Smooth muscle cell (in vitro differentiated cells): ENCODE measurements around the gene STYXL1. TPM values are rescaled to one million over a fixed set of nuclear protein-coding genes. Genes with fewer than 3 reads are reported as not detected.
A peak's percentile ranks its signal among the peaks of the same experiment; 100 is the strongest.

Source experiments
- DNase-seq: peaks from one replicate; lab custom pipeline; 2025; ENCODE audit not compliant: unreplicated experiment; lab: John Stamatoyannopoulos, UW
- H2AFZ ChIP-seq: fragments of 200-600 bp; sonication (generic); 2 replicates; pipeline ENCODE4 v1.6.0; 2016; ENCODE audit warnings: antibody characterized with exemption, low read depth, mild to moderate bottlenecking
- H3F3A ChIP-seq: fragments of 200-600 bp; sonication (generic); 2 replicates; pipeline ENCODE4 v1.6.0; 2017; ENCODE audit warnings: antibody characterized with exemption, low read depth
- H3K27ac ChIP-seq: fragments of 200-600 bp; sonication (generic); 2 replicates; pipeline ENCODE4 v1.5.1; 2016; ENCODE audit warnings: low read depth, mild to moderate bottlenecking
- H3K27me3 ChIP-seq: fragments of 200-600 bp; sonication (generic); 2 replicates; pipeline ENCODE4 v1.6.1; 2016; ENCODE audit warnings: low read depth, mild to moderate bottlenecking
- H3K36me3 ChIP-seq: fragments of 200-600 bp; sonication (generic); 2 replicates; pipeline ENCODE4 v1.5.1; 2016; ENCODE audit warnings: low read depth
- H3K4me1 ChIP-seq: fragments of 200-600 bp; sonication (generic); 2 replicates; pipeline ENCODE4 v1.5.1; 2016; ENCODE audit warnings: low read depth
- H3K4me2 ChIP-seq: fragments of 200-600 bp; sonication (generic); 2 replicates; pipeline ENCODE4 v1.6.0; 2016; ENCODE audit warnings: mild to moderate bottlenecking
- H3K4me3 ChIP-seq: fragments of 200-600 bp; sonication (generic); 2 replicates; pipeline ENCODE4 v1.5.1; 2016; ENCODE audit warnings: mild to moderate bottlenecking
- H3K79me2 ChIP-seq: fragments of 200-600 bp; sonication (generic); 2 replicates; pipeline ENCODE4 v1.6.0; 2016; ENCODE audit warnings: low read depth, mild to moderate bottlenecking
- H3K9ac ChIP-seq: fragments of 200-600 bp; sonication (generic); 2 replicates; pipeline ENCODE4 v1.6.0; 2016; ENCODE audit warnings: low read depth
- H3K9me3 ChIP-seq: fragments of 200-600 bp; sonication (generic); replicated peaks from 2 replicates; pipeline ENCODE4 v1.5.1; 2016; ENCODE audit warnings: low read depth
- H4K20me1 ChIP-seq: fragments of 200-600 bp; sonication (generic); 2 replicates; pipeline ENCODE4 v1.6.0; 2016; ENCODE audit warnings: low read depth
- CTCF ChIP-seq: fragments of 200-600 bp; sonication (generic); IDR thresholded peaks from 2 replicates; pipeline ENCODE4 v1.5.1; 2017; ENCODE audit warnings: borderline replicate concordance, mild to moderate bottlenecking, antibody characterized with exemption; ENCODE audit not compliant: insufficient read depth, poor library complexity, severe bottlenecking
- WGBS: methylation state at CpG from one replicate; pipeline ENCODE4 v1.1.7; 2016; ENCODE audit warnings: low lambda C conversion rate; 5-methylcytosine and 5-hydroxymethylcytosine counted together
- polyA plus RNA-seq: library from polyadenylated mRNA; unstranded; fragments of >200 nt; fragmentation: Nextera tagmentation; extraction: Ambion mirVana; gene quantifications from 2 replicates; pipeline ENCODE4 v1.2.1, GENCODE V29; 2016
- total RNA-seq: library from RNA; depleted of rRNA; stranded (reverse); fragments of >200 nt; gene quantifications from 2 replicates; pipeline ENCODE4 v1.2.3, GENCODE V29; 2014

The STYXL1 gene
- total and polyA plus RNA-seq, 2 experiments from 2014 or later = 75.6 to 84.0 TPM

DNA sequence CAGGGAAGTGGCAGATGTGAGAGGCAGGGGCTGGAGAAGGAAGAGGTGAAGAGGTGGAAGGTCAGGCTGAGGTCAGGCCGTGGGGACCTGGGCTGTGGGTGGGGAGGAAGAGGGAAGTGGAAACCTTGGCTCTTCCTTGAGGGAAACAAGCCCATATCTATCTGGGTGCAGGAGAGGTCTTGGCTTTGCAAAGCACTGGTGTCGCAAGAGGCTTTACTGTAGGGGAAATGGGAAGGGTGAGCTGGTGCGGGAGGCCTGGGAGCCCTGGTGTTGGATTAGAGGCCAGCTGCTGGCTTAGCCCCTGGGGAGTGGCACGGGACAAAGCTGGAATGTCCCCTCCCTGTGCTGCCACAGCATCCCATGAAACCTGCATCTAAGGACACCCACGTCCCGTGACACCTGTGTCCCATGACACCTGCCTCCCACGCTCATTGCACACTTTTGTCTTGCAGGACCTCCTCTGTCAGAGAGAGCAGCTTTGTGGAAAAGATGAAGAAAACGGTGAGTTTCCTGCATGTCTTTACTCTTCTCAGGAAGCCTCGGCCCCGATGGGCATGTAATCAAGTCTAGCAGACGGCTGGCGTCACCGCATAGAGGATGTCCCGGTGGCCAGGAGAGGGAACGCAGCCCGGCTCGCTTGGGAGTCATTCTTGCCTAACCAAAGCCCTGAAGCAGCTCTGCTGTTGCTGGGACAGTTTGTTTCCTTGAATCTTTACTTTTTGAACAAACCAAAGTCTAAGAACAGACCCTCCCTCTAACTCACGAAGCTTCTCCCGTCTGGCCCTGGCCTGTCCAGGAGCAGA, 75.6 kb downstream of the STYXL1 start:
- Histone ChIP-seq H3K9ac (no peak overlapping the region), H3K4me1 (no peaks in the 10 kb centered on the region), H4K20me1 (peaks cover 5% of the 10 kb centered on the region), H3K79me2 (no peaks in the 10 kb centered on the region), H3K27ac (no peak overlapping the region), H3K27me3 (no peaks in the 10 kb centered on the region), H3K4me3 (no peak overlapping the region), H3K9me3 (no peaks in the 10 kb centered on the region), H3F3A (no peaks in the 10 kb centered on the region), H3K36me3 (no peaks in the 10 kb centered on the region), H3K4me2 (no peak overlapping the region), H2AFZ (no peak overlapping the region)
- DNase-seq = no peak
- 84% methylated on average over 19 of the region's 19 CpGs for WGBS
- TF ChIP-seq CTCF = peak; percentile 4

- Histone ChIP-seq H3K4me2 (no peak overlapping the region), H3K27me3 (no peaks in the 10 kb centered on the region), H2AFZ (no peak overlapping the region), H3F3A (no peaks in the 10 kb centered on the region), H3K4me3 (no peak overlapping the region), H3K9me3 (no peaks in the 10 kb centered on the region), H3K9ac (no peak overlapping the region), H3K36me3 (no peaks in the 10 kb centered on the region), H4K20me1 (peaks cover 5% of the 10 kb centered on the region), H3K27ac (no peak overlapping the region), H3K79me2 (no peaks in the 10 kb centered on the region), H3K4me1 (no peaks in the 10 kb centered on the region)
- DNase-seq = no peak
- WGBS = 97% methylated on average over 14 of the region's 14 CpGs
- no peak for TF ChIP-seq CTCF
These were observed 76.4 kb downstream of the STYXL1 start for GRCh38 chr7:75971309-75971960.

- Histone ChIP-seq H3K4me1 (no peaks in the 10 kb centered on the region), H3K79me2 (no peaks in the 10 kb centered on the region), H3K4me2 (no peak overlapping the region), H2AFZ (no peak overlapping the region), H3F3A (no peaks in the 10 kb centered on the region), H3K36me3 (no peaks in the 10 kb centered on the region), H3K9ac (no peak overlapping the region), H3K4me3 (no peak overlapping the region), H4K20me1 (peaks cover 5% of the 10 kb centered on the region), H3K9me3 (no peaks in the 10 kb centered on the region), H3K27me3 (no peaks in the 10 kb centered on the region), H3K27ac (no peak overlapping the region)
- DNase-seq = no peak
- WGBS = 73% methylated on average over 30 of the region's 30 CpGs
- TF ChIP-seq CTCF = no peak
These were observed 77.9 kb downstream of the STYXL1 start for GRCh38 chr7:75969704-75970498.
